ENCODE measurements around the gene MGA.

DNA sequence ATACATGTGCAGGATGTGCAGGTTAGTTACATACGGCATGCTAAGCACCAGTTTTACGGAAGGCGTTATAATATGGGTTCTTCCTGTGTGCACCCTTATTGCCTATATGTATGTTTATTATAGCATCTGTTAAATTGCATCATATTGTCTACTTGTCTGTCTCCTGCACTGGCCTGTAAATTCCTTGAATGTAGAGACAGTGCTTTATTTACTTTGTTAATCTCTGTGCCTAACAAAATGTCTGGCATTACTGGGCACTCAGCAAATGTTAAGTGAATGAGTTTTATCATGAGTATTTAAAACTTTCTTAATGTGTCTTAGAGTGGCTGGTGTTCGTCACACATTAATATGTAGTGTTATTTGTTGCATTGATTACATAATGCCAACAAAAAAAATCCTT, 23.8 kb downstream of the MGA start:
- no peak for TF ChIP-seq CTCF (IDR thresholded peaks at IDR 0.05; ENCODE audit: low read depth, low read length, poor library complexity, severe bottlenecking)
- TF ChIP-seq EZH2phosphoT487 (IDR thresholded peaks at IDR 0.05; ENCODE audit: borderline replicate concordance, low read length) = no peak

Measured in DOHH2 (cell line).